Embryonic facial prominence (tissue), 1 donor: ENCODE results near the gene KL.

ENCODE experiments used
- DNase-seq: peaks from one replicate; pipeline ENCODE4 v3.0.0-alpha.2; 2016; ENCODE audit errors: extremely low spot score

Gene KL

GRCh38 chr13:33080972-33081590 is 64.9 kb downstream of the KL start:
- no peak for DNase-seq

GRCh38 chr13:33081666-33082065 is 65.4 kb downstream of the KL start:
- DNase-seq = no peak

- DNase-seq = no peak
Measured at GRCh38 chr13:33083054-33083453, 66.8 kb downstream of the KL start.

- no peak for DNase-seq
Measured at GRCh38 chr13:33087091-33087490, 70.9 kb downstream of the KL start.

GRCh38 chr13:33087790-33088189 is 71.6 kb downstream of the KL start:
- DNase-seq = no peak

- no peak for DNase-seq
Measured at GRCh38 chr13:33089311-33089710, 73.1 kb downstream of the KL start.

- no peak for DNase-seq
Measured at GRCh38 chr13:33090755-33091414, 74.7 kb downstream of the KL start.

GRCh38 chr13:33091415-33091774 is 75.2 kb downstream of the KL start:
- no peak for DNase-seq

- DNase-seq = no peak
Measured at GRCh38 chr13:33092073-33092987, 76.1 kb downstream of the KL start.

- no peak for DNase-seq
Measured at GRCh38 chr13:33096886-33097605, 80.8 kb downstream of the KL start.

GRCh38 chr13:33099860-33100259 is 83.6 kb downstream of the KL start:
- no peak for DNase-seq

- no peak for DNase-seq
Measured at GRCh38 chr13:33100886-33101285, 84.7 kb downstream of the KL start.

GRCh38 chr13:33101835-33102234 is 85.6 kb downstream of the KL start:
- no peak for DNase-seq

GRCh38 chr13:33103457-33103856 is 87.2 kb downstream of the KL start:
- DNase-seq = no peak

GRCh38 chr13:33105387-33106005 is 89.3 kb downstream of the KL start:
- no peak for DNase-seq

- no peak for DNase-seq
Measured at GRCh38 chr13:33106656-33107360, 90.6 kb downstream of the KL start.

- no peak for DNase-seq
Measured at GRCh38 chr13:33107361-33107760, 91.1 kb downstream of the KL start.

GRCh38 chr13:33108620-33109019 is 92.4 kb downstream of the KL start:
- DNase-seq = no peak

- DNase-seq = no peak
Measured at GRCh38 chr13:33109271-33109697, 93.1 kb downstream of the KL start.

GRCh38 chr13:33109801-33110200 is 93.6 kb downstream of the KL start:
- DNase-seq = no peak

GRCh38 chr13:33110386-33110712 is 94.1 kb downstream of the KL start:
- no peak for DNase-seq
